HG03095 (cell line): ENCODE results near the gene SEMA7A.
"Not testable (repeated sequence)": the region's sequence is repeated elsewhere in the genome, so short reads cannot be mapped to it uniquely, and the experiment has no call there.

Source experiments
- ATAC-seq: cut with Tn5 transposase; IDR thresholded peaks from one replicate; pipeline ENCODE4 v1.9.1; 2021; ENCODE audit warnings: moderate library complexity; ENCODE audit not compliant: unreplicated experiment

SEMA7A gene

GRCh38 chr15:74390049-74390646 lies 43.6 kb downstream of the SEMA7A start:
- ATAC-seq, result not testable (repeated sequence)

GRCh38 chr15:74389241-74390048 lies 44.3 kb downstream of the SEMA7A start:
- no peak for ATAC-seq

GRCh38 chr15:74388363-74388951 lies 45.3 kb downstream of the SEMA7A start:
- no peak for ATAC-seq

GRCh38 chr15:74387621-74388362 lies 46.0 kb downstream of the SEMA7A start:
- ATAC-seq, result no peak

- ATAC-seq, result no peak
These were observed 46.6 kb downstream of the SEMA7A start for GRCh38 chr15:74387141-74387541.

GRCh38 chr15:74386496-74387140 lies 47.1 kb downstream of the SEMA7A start:
- ATAC-seq, result no peak

GRCh38 chr15:74385733-74386132 lies 48.0 kb downstream of the SEMA7A start:
- no peak for ATAC-seq

GRCh38 chr15:74384881-74385643 lies 48.7 kb downstream of the SEMA7A start:
- peak; percentile 51 for ATAC-seq

- no peak for ATAC-seq
These were observed 49.2 kb downstream of the SEMA7A start for GRCh38 chr15:74384566-74384880.

GRCh38 chr15:74383695-74384565 lies 49.8 kb downstream of the SEMA7A start:
- ATAC-seq, result peak; percentile 42

- no peak for ATAC-seq
These were observed 50.5 kb downstream of the SEMA7A start for GRCh38 chr15:74383286-74383685.

GRCh38 chr15:74382004-74382816 lies 51.5 kb downstream of the SEMA7A start:
- ATAC-seq, result no peak

GRCh38 chr15:74381481-74381880 lies 52.3 kb downstream of the SEMA7A start:
- no peak for ATAC-seq

- no peak for ATAC-seq
These were observed 52.6 kb downstream of the SEMA7A start for GRCh38 chr15:74381190-74381453.

GRCh38 chr15:74380361-74381189 lies 53.2 kb downstream of the SEMA7A start:
- no peak for ATAC-seq

- ATAC-seq, result no peak
These were observed 54.9 kb downstream of the SEMA7A start for GRCh38 chr15:74378848-74379247.

GRCh38 chr15:74377831-74378766 lies 55.7 kb downstream of the SEMA7A start:
- no peak for ATAC-seq
